HG03097 (cell line): ENCODE measurements around the gene ZNF256.
A peak's percentile ranks its signal among the peaks of the same experiment; 100 is the strongest.

Experiments used
- ATAC-seq: cut with Tn5 transposase; IDR thresholded peaks from one replicate; pipeline ENCODE4 v1.9.1; 2021; ENCODE audit not compliant: unreplicated experiment, low FRiP score

ZNF256 gene

DNA sequence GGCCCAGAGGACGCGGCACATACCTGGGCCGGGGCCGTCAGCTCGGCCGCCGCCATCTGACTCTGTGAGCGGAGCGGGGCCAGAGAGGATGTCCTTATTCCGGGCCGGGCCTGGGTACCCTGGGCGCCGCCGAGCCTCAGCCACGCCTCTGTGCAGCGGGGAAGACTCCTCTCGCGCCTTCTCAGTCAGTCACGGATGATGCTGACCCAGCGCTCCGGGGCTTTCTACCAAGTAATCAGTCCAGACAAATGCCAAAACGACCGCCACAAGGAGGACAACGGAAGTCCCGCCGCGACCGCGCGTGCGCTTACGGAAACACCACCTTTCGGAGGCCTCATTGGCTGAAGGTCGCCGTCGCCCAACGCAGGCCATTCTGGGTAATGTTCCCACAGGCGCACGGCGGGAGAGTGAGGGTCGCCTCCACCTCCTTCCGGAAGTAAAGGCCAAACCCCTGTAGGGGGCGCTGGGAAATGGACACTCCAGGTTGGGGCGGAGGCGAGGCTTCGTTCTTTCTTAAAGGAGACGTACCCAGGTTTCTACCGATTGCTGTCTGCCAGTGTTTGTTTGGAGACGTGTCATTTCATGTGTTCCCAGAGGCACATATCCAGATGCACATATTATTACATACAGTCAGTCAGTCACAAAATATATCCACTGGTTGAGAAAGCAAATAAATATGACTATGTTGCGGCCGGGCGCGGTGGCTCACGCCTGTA is at the start of gene ZNF256:
ZNF256 (minus strand) TSS at position 288 of the 716 bp plus-strand sequence; CDS start at position 56, 232 bp downstream.
- peak; percentile 90 for ATAC-seq

DNA sequence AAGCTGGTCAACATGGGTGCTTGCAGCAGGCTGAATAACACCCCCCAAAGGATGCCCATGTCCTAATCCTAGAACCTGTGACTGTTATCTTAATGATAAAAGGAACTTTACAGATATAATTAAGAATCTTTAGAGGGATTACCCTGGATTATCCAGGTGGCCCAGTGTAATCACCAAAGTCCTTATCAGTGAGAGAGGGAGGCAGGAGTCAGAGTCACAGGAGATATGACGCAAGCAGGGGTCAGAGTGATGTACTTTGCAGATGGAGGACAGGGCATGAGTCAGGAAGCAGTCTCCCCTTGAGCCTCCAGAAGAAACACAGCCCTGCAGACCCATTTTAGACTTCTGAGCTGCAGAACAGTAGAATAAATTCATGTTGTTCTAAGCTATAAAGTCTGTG is 45.3 kb upstream of the ZNF256 start:
- ATAC-seq, result no peak

DNA sequence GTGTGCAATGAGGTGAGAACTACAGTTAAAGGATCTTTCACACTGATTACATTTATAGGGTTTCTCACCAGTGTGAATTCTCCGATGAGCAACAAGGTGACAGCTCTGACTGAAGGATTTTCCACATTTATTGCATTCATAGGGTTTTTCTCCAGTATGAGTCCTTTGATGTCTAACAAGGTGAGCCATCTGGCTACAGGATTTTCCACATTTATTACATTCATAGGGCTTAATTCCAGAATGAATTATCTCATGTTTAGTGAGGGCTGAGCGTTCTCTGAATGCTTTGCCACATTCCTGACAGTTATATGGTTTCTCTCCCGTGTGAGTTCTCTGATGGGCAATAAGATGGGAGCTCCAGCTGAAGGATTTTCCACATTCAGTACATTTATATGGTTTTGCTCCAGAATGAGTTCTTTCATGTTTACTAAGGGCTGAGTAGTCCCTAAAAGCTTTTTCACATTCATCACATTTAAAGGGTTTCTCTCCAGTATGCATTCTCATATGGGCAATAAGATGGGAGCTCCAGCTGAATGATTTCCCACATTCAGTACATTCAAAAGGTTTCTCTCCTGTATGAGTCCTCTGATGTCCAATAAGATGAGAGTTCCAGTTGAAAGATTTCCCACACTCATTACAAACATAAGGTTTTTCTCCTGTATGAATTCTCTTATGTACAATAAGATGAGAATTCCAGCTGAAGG is 31.2 kb upstream of the ZNF256 start:
- no peak for ATAC-seq

GRCh38 chr19:57974434-57974833 is 26.9 kb upstream of the ZNF256 start, which contains the start of gene C19orf18:
Gene C19orf18 (minus strand): TSS chr19:57974534. CDS start chr19:57974432, 102 bp downstream.
- no peak for ATAC-seq

DNA sequence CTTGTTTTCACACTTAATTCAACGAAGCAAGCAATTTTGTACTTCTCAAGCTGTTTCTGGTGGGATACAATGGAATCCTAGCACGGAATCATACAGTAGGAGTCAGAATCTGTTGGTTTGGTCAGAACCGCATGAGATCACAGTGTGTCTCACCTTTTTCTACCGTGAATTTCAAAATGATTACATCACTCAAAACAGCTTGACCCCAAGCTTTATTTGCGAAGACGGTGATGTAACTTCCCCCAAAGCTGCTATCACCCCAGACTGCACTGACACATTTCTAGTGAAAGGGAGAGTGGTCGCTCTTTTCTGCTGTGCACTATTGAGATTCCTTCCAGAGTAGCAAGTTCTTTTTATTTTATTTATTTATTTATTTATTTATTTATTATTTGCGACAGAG is 17.3 kb upstream of the ZNF256 start:
- no peak for ATAC-seq

DNA sequence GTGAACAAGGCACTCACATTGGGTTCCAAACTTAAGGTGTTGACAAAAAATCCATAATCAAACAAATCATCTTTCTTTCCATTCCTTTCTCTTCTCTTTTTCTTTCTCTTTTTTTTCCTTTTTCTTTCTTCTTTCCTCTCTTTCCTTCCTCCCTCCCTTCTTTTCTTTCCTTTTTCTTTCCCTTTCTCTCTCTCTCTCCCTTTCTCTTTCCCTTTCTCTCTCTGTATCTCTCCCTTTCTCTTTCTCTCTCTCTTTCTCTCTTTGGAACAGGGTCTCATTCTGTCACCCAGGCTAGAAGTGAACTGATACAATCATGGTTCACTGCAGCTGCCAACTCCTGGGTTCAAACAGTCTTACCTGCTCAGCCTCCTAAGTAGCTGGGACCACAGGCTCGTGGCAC is 14.3 kb upstream of the ZNF256 start:
- ATAC-seq, result no peak

DNA sequence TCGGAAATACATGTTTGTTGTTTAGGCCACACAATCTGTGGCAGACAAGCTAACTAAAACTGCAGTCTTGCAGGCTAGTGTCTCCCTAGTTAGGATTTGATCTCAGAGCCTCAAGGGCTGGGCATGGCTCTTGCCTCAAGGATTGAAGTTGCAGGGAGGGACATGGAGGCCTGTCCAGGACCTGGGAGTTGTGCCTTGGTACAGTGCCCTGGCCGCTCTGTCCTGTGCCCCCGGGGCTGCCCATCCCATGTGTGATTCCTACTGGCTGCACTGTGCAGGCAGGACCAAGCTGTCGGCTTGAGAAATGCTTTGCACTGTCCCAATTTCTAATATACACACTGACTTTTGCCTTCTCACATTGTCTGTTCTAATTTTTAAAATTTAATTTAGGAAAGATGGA is 7.5 kb upstream of the ZNF256 start:
- no peak for ATAC-seq

- ATAC-seq, result no peak
Observed at GRCh38 chr19:57949702-57950101, 2.2 kb upstream of the ZNF256 start.

- no peak for ATAC-seq
Observed at GRCh38 chr19:57949296-57949695, 1.8 kb upstream of the ZNF256 start.

DNA sequence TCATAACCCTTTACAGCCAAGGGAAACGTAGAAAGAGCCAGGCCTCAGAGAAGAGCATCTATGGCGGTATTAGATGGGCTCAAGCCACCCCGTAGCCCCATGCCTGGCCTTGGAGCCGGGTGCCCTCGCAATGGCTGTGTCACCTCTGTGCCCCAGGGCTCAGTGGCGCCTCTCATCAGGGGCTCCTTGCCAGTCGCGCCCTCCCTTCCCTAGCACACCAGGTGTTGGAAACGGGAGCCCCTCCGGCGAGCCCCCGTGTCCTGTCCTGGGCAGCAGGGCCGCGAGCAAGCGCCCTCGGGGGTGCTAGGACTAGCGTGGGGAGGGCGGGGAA is 453 bp downstream of the ZNF256 start:
- peak; percentile 18 for ATAC-seq

GRCh38 chr19:57946316-57946715 is 1.2 kb downstream of the ZNF256 start:
- ATAC-seq, result no peak

DNA sequence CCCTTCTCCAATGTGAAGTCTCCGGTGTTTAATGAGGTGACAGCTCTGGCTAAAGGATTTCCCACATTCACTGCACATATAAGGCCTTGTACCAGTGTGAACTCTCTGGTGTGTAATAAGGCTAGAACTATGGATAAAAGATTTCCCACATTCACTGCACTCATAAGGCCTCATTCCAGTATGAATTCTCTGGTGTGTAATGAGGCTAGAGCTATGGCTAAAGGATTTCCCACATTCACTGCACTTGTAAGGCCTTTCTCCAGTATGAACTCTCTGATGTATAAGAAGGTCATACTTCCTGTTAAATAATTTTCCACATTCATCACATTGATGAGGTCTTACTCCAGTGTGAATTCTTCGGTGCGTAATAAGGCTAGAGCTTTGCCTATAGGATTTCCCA is 5.9 kb downstream of the ZNF256 start:
- no peak for ATAC-seq

DNA sequence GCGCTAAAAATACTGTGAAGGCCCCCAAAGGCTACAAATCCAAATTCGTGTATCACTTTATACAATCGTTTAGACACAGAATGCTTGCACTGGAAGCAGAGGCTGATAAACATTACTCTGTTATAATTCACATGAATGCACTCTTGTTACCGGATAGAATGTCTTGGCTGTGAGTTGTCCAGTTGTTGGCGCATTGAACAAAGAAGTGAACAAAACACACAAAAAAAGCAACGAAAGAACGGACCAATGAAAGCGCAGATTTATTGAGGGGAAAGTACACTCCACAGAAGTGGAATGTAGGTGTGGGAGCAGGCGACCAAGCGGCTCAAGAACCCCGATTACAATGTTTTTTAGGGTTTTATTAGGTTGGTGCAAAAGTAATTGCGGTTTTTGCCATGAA is 11.8 kb downstream of the ZNF256 start:
- no peak for ATAC-seq

GRCh38 chr19:57934820-57935665 is 12.5 kb downstream of the ZNF256 start, which contains the start of gene ZNF418:
Gene ZNF418 (minus strand): TSS chr19:57935402. CDS start chr19:57933822, 1,580 bp downstream.
- ATAC-seq, result peak; percentile 65

GRCh38 chr19:57927587-57927986 is 19.9 kb downstream of the ZNF256 start:
- ATAC-seq, result no peak

GRCh38 chr19:57916168-57916995 is 31.1 kb downstream of the ZNF256 start, which contains the start of gene ZNF417:
Gene ZNF417 (minus strand): TSS chr19:57916592. CDS start chr19:57916411, 181 bp downstream.
- peak; percentile 94 for ATAC-seq

DNA sequence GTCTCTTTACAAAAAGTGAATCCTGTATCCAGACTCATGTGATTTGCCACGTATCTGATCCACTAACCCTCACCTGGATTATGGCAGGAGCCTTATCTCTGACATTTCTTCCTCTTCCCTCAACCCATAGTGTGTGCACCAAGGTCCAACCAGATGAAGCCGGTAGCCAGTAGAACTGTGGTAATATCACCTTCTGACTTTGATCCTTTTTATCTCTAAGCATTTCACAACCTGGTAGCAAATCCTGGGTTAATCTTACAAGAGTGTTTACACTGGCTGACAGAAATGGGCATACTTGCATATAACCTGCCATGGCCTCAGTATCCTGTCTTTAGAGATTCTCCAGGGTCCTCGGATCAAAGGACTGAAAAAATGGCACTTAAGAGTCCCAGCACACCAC is 33.0 kb downstream of the ZNF256 start:
- no peak for ATAC-seq

- ATAC-seq, result no peak
Observed at GRCh38 chr19:57907394-57907793, 40.1 kb downstream of the ZNF256 start.

DNA sequence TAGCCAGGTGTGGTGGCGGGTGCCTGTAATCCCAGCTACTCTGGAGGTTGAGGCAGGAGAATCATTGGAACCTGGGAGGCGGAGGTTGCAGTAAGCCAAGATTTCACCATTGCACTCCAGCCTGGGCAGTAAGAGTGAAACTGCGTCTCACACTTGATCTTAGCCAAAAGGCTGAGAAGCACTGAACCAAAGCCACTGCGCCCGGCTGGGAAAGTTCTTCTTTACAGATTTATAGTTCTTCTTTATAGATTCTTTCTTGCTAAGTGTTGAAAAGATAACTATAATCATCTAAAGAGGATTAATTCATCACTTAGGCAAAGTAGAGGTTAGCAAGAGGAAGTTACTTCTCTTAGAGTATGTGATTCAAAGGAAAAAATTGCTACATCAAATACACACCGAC is 42.2 kb downstream of the ZNF256 start:
- ATAC-seq, result no peak

- ATAC-seq, result no peak
Observed at GRCh38 chr19:57903618-57904184, 43.8 kb downstream of the ZNF256 start.
